ENCODE results near the gene COG2. TPM values are rescaled to one million over a fixed set of nuclear protein-coding genes. Genes with fewer than 3 reads are reported as not detected.

COG2 gene
- total and polyA plus RNA-seq, 2 of the 8 experiments (the other 6 are each of a cell fraction or from before 2014, with no cell fraction given), result 10.3 to 36.7 TPM

- no peak overlapping the region for H3K18ac ChIP-seq (ENCODE audit: extremely low read depth, low read length)
- no peak overlapping the region for H3K23ac ChIP-seq (ENCODE audit: insufficient read length)
- H3K9me3 ChIP-seq (ENCODE audit: insufficient read depth in 2 of 2, low read depth in 1 of 2, low read length in 1 of 2), result no peaks in the 10 kb centered on the region
- no peak overlapping the region for H4K91ac ChIP-seq (replicated peaks; ENCODE audit: insufficient read length, low read length)
- no peak overlapping the region for H2BK15ac ChIP-seq (ENCODE audit: low read length)
- no peaks in the 10 kb centered on the region; the same call in 1 of the 2 replicates for H3K79me1 ChIP-seq (ENCODE audit: low read depth, low read length)
- no peak overlapping the region for H2BK120ac ChIP-seq (replicated peaks; ENCODE audit: low read depth, low read length)
- no peak overlapping the region for H4K8ac ChIP-seq (ENCODE audit: extremely low read depth, insufficient read depth, low read length)
- CTCF ChIA-PET (ENCODE audit: partially characterized antibody), result interaction anchor here (1.3 kb wide), 1 partner anchor 98 kb away, joined by 3 read pairs; no protein-coding TSS in a partner anchor
- H3K56ac ChIP-seq (replicated peaks; ENCODE audit: insufficient read length, low read depth, low read length), result no peak overlapping the region
- no peaks in the 10 kb centered on the region for H3K27me3 ChIP-seq (replicated peaks in 1 of 4; ENCODE audit: control insufficient read depth in 3 of 4, extremely low read depth in 1 of 4, insufficient read depth in 3 of 4, low read length in 3 of 4)
- 94% methylated on average over 2 of the region's 2 CpGs; no CpG with 5 or more reads in 1 of the 2 experiments for WGBS, 2 experiments (ENCODE audit: extremely low coverage in 1 of 2, insufficient coverage in 1 of 2, insufficient read length in 1 of 2, insufficient replicate concordance in 2 of 2, low coverage in 1 of 2, low lambda C conversion rate in 2 of 2, missing lambda C conversion rate in 1 of 2)
- H2BK12ac ChIP-seq (ENCODE audit: low read depth, low read length), result no peak overlapping the region
- no peaks in the 10 kb centered on the region for H3K4me1 ChIP-seq (replicated peaks in 1 of 4; ENCODE audit: control insufficient read depth in 3 of 4, insufficient read depth in 4 of 4, low read length in 3 of 4)
- no peak overlapping the region for H2BK20ac ChIP-seq (ENCODE audit: low read length)
- no peak overlapping the region for H2AFZ ChIP-seq (ENCODE audit: low read length)
- DNase-seq (ENCODE audit: low read depth in 1 of 2, low spot score in 2 of 2) (no peak), FAIRE-seq (no peak)
- H3K4me3 ChIP-seq (ENCODE audit: extremely low read depth in 1 of 4, insufficient read depth in 2 of 4, low read depth in 3 of 4, low read length in 4 of 4), result no peak overlapping the region
- no peak for TF ChIP-seq PHF8 (conservative IDR thresholded peaks at IDR 0.05; ENCODE audit: low read depth, low read length)
- TF ChIP-seq SRF (IDR thresholded peaks at IDR 0.05; ENCODE audit: low read depth, low read length), result no peak
- no peak for TF ChIP-seq RBBP5 (IDR thresholded peaks at IDR 0.05; ENCODE audit: borderline replicate concordance, low read depth, low read length)
- TF ChIP-seq POLR2A (IDR thresholded peaks at IDR 0.05; ENCODE audit: control extremely low read depth in 1 of 2, low read depth in 2 of 2, low read length in 2 of 2), result no peak
- peaks cover 5 to 51% (median 38%) of the 10 kb centered on the region in 4 experiments; a peak in 7 of 8 replicates for H3K36me3 ChIP-seq (ENCODE audit: control insufficient read depth in 2 of 4, insufficient read depth in 4 of 4, low read length in 3 of 4)
- no peaks in the 10 kb centered on the region for H4K20me1 ChIP-seq (replicated peaks in 1 of 2; ENCODE audit: control insufficient read depth in 1 of 2, insufficient read depth in 2 of 2, low read length in 2 of 2)
- no peak overlapping the region for H3K4me2 ChIP-seq (ENCODE audit: insufficient read depth in 1 of 2, low read depth in 2 of 2, low read length in 2 of 2)
- H3K14ac ChIP-seq (ENCODE audit: insufficient read length), result no peak overlapping the region
- H3K27ac ChIP-seq (ENCODE audit: low read depth, low read length), result no peak overlapping the region
- H2BK5ac ChIP-seq (ENCODE audit: low read depth, low read length), result no peak overlapping the region
- no peak overlapping the region for H4K5ac ChIP-seq (ENCODE audit: insufficient read length, low read depth, low read length)
- no peak overlapping the region for H3K9ac ChIP-seq (replicated peaks in 1 of 4; ENCODE audit: extremely low read depth in 1 of 4, low read depth in 3 of 4, low read length in 3 of 4)
- POLR2A ChIA-PET (ENCODE audit: partially characterized antibody), result no interaction called here
- H2AK5ac ChIP-seq (ENCODE audit: low read depth, low read length), result no peak overlapping the region
- no peak overlapping the region for H3K4ac ChIP-seq (replicated peaks; ENCODE audit: insufficient read length, low read depth, low read length)
- H3K23me2 ChIP-seq (ENCODE audit: low read depth, low read length), result no peaks in the 10 kb centered on the region
- no peaks in the 10 kb centered on the region for H3K79me2 ChIP-seq (ENCODE audit: control insufficient read depth in 1 of 2, insufficient read depth in 2 of 2, low read length in 2 of 2)
Measured at GRCh38 chr1:230674581-230674980, 32.3 kb downstream of the COG2 start.

All from H1 (cell line).